ENCODE results near the gene SRSF7.
A peak's percentile ranks its signal among the peaks of the same experiment; 100 is the strongest.
"Not testable (repeated sequence)": the region's sequence is repeated elsewhere in the genome, so short reads cannot be mapped to it uniquely, and the experiment has no call there.

Gene SRSF7

DNA sequence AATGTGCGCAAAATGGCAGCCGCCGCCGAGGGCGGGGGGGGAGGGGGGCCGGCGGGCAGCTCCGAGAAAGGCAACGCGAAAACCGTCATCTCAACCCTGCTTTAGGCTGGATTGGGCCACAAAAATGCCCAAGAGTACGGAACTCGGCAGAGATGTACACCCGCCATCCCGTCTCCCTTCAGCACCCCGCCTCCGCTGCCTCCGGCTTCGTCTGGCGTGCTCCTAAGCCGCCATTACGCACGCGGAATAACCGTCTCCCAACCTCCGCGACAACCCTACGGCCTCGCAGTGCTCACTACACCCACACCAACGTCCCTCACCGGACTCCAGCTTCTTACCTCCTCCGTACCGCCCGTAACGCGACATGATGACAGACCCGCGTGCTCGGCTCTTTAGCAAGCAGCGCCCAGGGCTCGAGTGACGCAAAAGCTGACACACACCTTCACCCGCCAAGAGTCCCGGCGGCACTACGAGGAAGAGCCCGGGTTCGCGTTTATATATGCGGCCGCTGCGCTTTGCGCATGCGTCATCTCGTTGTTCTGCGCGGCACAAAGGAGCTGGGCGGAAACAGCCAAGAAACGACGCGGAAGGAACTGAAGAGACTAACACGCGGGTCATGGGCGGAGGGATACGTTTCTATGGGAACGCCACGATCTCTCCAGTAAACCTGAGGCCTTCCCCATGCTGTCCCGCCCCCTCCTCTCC lies at the start of gene SRSF7:
Gene SRSF7, minus strand, starts transcription at position 471 of the 705 bp plus-strand sequence. Its CDS starts 105 bp downstream, at position 366.
- peak; percentile 96 for FAIRE-seq

GRCh38 chr2:38797953-38798352 lies 46.8 kb upstream of the SRSF7 start:
- no peak for FAIRE-seq

DNA sequence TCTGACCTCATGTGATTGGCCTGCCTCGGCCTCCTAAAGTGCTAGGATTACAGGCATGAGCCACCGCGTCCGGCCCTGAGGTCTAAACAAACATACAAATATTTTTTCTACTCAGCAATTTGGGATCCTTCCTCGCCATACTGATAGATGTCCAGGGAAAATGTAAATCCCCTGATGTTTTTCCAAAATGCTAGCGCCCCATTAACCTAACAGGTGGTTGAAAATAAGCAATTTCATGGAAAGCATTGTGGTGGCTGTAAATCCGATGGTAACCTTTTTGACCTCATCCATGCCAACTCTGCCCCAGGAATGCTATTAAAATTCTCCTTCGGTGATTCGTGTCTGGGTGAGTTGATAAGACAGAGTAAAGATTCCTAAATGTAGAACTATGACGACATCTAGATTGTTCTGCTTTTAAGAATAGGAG lies 46.1 kb upstream of the SRSF7 start:
- no peak for FAIRE-seq

- FAIRE-seq, result not testable (repeated sequence)
These were observed 43.9 kb upstream of the SRSF7 start for GRCh38 chr2:38795016-38795415.

- FAIRE-seq, result no peak
These were observed 43.2 kb upstream of the SRSF7 start for GRCh38 chr2:38794235-38794946.

DNA sequence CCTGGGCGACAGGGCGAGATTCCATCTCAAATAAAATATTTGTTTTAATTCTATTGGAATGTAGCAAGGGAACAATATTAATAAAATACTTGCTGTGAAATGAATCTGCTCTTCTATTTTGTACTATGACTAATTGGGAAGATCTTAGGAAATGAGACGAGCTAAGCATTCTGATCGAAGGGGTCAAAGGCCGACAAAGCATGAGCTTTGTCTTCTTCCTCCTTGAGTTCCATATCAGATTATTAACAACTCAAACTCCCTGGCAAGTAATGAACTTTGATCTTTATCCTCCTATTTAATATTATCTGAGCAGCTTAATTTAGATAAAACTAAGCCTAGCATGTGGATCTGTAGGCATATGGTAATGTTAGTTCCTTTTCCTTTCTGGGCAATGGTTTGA lies 42.4 kb upstream of the SRSF7 start:
- FAIRE-seq, result no peak

DNA sequence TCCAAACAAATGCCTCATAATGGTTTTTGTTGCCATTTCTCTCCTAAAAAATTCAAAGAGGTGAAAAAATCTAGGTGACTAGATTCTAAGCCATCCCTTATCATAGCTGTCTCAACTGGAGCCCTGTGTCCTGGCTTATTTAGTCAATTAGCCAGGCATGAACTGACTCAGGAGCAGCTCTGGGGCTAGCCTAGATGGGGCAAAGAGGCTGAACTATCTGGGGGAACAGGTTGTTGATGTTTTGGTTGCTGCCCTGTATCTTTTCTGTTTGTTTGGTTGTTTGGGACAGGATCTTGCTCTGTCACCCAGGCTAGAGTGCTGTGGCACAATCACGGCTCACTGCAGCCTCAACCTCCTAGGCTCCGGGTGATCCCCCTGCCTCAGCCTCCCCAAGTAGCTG lies 41.6 kb upstream of the SRSF7 start:
- no peak for FAIRE-seq

DNA sequence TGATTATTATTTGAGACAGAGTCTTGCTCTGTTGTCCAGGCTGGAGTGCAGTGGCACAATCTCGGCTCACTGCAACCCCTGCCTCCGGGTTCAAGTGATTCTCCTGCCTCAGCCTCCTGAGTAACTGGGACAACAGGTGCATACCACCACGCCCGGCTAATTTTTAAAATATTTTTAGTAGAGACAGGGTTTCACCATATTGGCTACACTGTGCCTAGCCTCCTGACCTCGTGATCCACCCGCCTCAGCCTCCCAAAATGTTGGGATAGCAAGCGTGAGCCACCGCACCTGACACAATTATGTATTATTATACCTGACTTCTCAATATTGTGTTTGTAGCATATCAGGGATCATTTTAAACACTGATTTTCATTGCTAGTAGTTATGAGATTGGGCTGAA lies 41.2 kb upstream of the SRSF7 start:
- not testable (repeated sequence) for FAIRE-seq

- no peak for FAIRE-seq
These were observed 40.6 kb upstream of the SRSF7 start for GRCh38 chr2:38791744-38792143.

DNA sequence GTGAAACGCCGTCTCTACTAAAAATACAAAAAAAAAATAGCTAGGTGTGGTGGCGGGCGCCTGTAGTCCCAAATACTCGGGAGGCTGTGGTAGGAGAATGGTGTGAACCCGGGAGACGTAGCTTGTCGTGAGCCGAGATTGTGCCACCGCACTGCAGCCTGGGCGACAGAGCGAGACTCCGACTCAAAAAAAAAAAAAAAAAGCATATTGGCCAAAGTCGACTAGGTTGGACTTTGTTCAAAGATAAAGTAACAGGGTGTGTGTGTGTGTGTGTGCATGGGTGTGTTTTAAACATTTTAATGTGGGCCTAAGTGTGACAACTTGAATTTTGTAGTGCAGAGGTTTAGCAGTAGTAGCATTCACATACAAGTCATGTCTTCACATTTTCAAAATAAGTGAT lies 38.5 kb upstream of the SRSF7 start:
- no peak for FAIRE-seq

GRCh38 chr2:38788306-38788705 lies 37.1 kb upstream of the SRSF7 start:
- no peak for FAIRE-seq

DNA sequence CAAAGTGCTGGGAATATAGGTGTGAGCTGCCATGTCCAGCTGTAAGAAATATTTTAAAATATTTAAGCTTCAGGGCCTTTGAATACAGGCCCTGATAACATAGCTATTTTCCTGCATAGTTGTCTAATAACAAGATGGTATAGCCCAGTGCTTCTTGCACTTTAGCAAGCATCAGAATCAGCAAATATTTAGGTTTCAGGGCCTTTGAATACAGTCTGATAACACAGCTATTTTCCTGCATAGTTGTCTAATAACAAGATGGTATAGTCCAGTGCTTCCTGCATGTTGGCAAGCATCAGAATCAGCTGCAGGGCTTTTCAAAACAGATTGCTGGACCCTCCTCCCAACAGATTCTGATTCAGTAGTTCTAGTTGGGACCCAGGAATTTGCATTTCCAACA lies 32.4 kb upstream of the SRSF7 start:
- FAIRE-seq, result no peak

- no peak for FAIRE-seq
These were observed 27.5 kb upstream of the SRSF7 start for GRCh38 chr2:38778687-38779082.

DNA sequence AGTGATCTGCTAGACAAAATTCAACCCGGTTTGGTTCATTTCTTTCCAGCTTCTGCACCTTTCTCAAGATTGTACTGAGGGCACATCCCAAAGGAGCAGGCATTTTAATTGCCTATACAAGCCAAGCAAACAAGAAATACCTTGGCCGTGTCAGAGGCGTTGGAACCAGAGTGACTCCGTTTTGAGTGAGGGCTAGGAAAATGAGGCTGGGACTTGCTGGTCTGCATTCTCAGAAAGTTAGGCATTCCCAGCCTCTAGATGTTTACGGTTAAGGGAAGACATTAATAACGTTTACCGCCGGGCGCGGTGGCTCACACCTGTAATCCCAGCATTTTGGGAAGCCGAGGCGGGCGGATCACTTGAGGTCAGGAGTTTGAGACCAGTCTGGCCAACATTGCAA lies 25.4 kb upstream of the SRSF7 start:
- FAIRE-seq, result no peak

- FAIRE-seq, result no peak
These were observed 24.7 kb upstream of the SRSF7 start for GRCh38 chr2:38775921-38776225.

GRCh38 chr2:38775097-38775920 lies 24.1 kb upstream of the SRSF7 start:
- FAIRE-seq, result no peak

GRCh38 chr2:38771632-38772031 lies 20.5 kb upstream of the SRSF7 start:
- no peak for FAIRE-seq

- no peak for FAIRE-seq
These were observed 14.4 kb upstream of the SRSF7 start for GRCh38 chr2:38765551-38765950.

DNA sequence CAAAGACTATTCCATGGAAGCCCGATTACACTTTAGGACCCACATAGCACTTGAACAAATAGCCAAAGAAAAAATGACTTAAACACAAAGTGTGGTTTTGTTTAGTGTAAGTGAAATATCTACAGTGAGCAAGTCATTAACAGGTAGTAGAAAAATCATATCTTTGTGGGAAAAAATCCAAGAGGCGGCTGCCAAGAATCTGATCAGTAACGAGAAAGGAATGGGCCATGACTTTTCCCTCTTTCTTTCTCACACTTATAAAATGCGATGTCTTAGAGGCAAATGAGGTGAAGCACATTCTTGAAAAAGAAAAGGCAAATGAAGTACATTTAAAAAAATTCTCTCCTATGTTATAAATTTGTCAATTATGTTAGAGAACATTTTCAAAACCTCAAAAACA lies 14.0 kb upstream of the SRSF7 start:
- FAIRE-seq, result no peak

DNA sequence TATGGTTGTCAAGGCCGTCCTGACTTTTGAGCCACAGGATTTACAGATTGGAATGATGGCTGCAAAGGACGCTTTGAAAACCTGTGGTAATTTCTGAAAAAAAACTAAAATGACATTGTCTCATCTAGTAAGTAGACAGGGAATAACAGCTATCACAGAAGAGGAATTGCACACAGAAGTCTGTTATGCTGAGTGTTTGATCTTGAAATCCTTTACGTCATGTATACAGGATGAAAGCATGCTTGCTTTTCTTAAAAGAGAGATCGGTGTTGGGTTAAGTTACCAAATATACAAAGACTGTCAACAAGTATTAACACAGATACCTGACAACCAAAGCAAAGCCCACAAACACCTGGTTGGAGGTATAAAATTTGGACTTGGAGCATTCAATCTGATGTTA lies 12.6 kb upstream of the SRSF7 start:
- no peak for FAIRE-seq

DNA sequence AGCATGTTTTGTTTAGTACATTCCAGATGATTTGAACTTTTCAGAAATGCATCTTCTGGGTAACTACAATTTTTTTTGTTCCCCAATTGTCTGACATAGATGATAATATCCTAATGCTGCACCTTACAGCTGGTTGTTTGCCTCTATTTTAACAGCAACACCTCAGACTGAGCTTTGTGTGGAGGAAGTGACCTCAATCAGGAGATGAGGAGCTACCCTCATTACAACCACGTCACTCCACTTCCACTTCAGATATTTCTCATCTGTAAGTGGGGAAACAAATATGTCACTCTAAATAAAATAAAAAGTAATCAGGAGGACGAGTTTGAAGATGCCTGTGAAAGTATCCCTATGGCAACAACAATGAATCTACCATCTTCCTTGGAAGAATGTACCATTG lies 12.1 kb upstream of the SRSF7 start:
- no peak for FAIRE-seq

DNA sequence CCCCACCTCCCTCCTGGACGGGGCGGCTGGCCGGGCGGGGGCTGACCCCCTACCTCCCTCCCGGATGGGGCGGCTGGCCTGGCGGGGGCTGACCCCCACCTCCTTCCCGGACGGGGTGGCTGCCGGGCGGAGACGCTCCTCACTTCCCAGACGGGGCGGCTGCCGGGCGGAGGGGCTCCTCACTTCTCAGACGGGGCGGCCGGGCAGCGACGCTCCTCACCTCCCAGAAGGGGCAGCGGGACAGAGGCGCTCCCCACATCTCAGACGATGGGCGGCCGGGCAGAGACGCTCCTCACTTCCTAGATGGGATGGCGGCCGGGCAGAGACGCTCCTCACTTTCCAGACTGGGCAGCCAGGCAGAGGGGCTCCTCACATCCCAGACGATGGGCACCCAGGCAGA lies 4.7 kb upstream of the SRSF7 start:
- FAIRE-seq, result not testable (repeated sequence)

DNA sequence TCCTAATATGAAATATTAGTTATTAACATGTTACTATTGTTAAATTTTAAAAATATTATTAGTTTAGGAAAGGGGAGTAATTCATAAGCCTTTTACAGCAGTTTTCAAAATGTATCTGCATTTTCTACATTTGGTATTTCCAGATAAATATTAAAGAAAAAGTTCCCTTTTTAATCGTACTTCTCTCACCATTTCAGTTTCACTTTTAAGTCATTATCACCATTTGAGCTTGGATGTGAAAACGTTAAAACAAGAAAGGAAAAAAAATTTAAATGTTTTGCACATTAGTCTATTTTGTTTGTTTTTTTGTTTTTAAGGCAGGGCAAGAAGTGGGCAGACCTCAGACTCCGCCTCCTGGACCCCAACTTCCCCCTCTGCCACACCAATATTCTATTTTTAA lies 3.3 kb upstream of the SRSF7 start:
- no peak for FAIRE-seq

- FAIRE-seq, result no peak
These were observed 2.9 kb upstream of the SRSF7 start for GRCh38 chr2:38754049-38754448.
